NCI-H2227 treated with DMSO at 0.1 percent for 48 hours (cell line): ENCODE measurements around the gene DCUN1D2.
"Not testable (repeated sequence)": the region's sequence is repeated elsewhere in the genome, so short reads cannot be mapped to it uniquely, and the experiment has no call there.

Source experiments
- DNase-seq: peaks from one replicate; lab custom pipeline; 2025; lab: John Stamatoyannopoulos, UW

DCUN1D2 gene

DNA sequence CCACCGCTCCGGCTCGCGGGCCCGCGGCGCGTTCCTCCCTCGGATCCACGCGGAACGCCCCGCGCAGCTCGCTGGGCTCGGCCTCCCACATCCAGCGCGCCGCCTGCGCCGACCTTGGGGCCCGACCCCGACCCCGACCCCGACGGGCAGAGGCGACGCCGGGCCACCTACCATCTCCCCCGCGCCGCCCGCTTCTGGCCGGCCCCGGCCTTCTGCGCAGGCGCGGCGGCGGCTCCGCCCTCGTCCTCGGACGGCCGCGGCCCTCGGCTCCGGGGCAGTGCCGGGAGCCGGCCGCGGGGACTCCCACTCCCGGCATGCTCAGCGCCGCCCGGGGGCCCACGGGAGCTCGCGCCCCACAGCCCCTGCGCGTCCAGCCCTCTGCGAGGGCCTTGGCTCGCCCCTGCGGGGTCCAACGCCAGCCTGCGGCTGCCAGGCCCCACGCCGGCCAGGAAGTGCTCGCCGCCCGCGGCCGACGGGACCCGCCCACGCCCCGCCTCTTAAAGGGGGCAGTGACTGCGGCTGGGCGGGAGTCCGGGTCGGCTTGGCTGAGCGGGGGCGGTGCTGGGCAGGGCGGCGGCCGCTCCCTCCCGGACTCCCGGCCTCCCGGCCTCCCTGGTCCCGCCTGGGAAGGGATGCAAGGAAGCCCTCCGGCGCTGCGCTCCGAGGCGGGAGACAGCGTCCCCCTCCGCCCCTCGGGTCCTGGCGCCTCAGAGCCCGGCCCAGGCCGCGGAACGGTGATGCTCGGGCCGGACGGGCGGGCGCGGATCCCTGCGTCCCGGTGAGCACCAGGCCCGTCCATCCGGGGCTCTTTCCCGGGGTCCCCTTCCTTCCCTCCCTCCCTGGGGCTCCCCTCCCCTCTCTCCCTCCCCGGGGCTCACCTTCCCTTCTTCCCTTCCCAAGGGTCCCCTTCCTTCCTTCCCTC lies at the start of gene DCUN1D2:
Gene DCUN1D2 (minus strand): TSS at position 216 of the 922 bp plus-strand sequence. CDS start 42 bp downstream, at position 174.
- DNase-seq: peak; percentile 72

DNA sequence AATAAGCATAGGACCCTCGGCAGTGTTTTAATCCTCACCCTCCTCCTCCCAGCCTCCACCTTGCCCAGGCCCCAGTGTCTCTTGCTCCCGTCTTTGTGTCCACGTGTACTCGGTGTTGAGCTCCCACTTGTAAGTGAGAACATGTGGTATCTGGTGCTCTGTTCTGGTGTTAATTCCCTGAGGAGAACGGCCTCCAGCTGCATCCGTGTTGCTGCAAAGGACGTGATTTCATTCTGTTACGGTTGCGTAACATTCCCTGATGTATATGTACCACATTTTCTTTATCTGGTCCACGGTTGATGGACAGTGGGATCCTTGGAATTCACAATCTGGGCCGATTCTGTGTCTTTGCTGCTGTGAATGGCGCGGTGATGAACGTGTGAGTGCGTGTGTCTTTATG lies 49.3 kb upstream of the DCUN1D2 start:
- no peak for DNase-seq

DNA sequence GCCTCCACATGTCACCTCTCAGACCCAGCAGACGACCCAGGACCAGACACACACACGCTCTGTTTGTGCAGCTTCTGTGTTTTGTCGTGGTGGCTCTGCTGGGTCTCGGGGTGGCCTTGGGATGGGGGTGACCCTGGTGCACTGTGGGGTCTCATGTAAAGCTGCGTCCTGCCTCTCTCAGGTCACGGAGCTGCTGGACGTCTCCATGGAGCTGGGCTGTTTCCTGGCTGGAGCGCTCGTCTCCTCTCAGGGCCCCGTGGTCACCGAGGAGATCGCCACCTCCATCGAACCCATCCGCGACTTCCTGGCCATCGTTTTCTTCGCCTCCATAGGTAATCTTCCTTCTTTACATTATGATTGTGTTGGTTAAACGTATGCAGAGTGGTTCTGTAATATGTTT lies 48.7 kb upstream of the DCUN1D2 start:
- no peak for DNase-seq

DNA sequence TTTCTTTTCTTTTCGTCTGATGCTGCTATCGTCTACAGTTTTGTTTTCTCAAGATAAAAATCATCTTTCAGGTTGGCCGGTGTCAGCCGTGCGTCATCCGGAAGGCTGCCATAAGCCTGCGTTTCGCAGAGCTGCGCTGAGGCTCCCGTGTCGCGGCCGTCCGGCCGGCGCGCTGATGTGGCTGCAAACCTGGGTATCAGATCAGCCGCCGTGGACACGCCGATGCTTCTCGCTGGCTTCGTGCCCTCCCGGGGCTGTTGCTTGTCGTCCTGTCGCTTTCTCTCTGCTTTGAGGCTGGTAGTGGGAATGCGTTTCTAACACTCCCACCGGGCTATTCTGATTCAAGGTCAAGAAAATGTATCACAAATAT lies 48.2 kb upstream of the DCUN1D2 start:
- no peak for DNase-seq

DNA sequence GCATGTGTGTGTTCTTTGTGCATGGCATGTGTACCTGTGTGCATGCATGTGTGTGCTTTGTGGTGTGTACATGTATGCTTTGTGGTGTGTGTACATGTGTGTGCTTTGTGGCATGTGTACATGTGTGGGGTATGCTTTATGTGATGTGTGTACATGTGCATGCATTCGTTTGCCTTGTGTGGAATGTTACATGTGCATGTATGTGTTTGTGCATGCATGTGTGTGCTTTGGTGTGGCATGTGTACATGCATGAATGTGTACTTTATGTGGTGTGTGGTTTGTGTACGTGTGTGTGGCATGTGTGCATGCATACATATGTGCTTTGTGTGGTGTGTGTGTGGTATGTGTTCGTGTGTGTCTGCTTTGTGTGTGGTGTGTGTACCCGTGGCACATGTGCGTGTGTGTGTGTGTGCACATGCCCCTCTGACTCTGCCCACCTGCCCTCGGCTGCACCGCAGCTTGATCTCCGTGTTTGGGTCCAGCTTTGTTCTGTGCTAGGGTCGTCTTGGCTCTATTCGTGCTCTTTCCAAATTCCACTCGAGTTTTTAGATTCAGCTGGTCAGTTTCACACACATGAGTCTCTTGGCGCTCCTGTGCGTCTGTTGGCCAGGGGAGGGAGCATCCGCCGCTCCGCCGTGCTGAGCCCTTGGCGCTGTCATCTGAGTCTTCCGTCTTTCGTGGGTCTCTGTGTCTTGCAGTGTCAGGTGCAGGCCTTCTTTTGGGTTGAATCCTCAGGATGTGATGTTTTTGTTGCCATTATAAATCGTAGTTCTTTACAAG lies 47.6 kb upstream of the DCUN1D2 start:
- no peak for DNase-seq

DNA sequence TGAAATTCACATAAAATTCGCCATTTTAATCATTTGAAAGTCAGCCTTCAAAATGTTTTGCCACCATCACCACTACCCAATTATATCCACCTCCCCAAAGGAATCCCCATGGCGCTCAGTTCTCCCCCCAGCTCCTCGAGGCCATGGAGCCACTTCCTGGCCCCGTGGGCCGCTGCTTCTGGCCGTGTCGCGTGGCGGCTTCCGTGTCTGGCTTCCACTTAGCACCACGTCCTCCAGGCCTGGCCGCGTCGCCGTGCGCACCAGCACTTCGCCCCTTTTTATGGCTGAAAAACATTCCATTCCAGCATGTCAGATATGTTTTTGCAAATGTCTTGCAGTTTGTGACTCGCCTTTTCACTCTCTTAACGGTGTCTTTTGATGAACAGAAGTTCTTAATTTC lies 46.7 kb upstream of the DCUN1D2 start:
- no peak for DNase-seq

DNA sequence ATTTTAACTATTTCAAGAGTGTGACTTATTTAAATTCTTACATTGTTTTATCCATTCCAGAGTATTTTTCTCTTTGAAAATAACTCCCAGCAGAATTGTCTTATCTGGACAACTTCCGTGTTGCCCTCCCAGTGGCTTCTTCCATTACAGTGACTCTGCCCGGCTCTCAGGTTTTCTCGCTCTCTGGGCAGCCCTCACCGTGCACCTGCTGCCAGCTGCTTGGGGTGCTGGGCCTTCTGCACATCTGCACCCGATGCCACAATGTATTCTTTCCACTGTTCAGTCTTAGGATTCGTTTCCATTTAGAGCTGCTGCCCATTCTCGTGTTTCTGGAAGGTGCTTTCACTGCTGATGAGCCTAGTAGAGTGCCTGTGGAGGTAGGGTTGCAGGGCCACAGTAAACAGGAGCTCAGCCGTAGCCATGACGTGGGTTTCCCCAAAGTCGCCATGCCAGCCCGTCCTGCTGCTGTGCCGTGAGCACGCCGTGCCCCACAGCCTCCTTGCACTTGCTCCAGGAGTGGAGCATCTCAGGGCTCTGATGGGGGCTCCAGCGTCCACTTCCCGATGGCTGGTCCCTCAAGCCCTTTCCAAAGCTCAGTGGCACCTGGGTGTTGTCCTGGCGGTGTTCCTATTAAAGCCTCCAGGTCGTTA lies 46.1 kb upstream of the DCUN1D2 start:
- no peak for DNase-seq

DNA sequence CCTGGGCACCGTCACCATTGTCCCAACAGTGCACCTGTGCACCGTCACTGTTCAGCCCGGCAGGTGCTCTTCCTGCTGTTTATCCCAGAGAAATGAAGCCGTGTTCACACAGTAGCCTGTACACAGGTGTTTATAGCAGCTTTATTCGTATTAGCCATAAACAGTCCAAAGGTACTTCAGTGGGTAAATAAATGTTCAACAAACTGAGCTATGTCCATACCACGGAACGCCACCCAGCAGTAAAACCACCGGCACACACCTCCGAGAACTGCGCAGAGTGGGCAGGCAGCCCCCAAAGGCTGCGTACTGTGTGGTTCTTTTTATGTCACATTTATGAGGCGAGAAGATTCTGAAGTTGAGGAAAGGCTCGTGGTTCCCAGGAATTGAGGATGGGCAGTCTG lies 44.9 kb upstream of the DCUN1D2 start:
- DNase-seq: no peak

DNA sequence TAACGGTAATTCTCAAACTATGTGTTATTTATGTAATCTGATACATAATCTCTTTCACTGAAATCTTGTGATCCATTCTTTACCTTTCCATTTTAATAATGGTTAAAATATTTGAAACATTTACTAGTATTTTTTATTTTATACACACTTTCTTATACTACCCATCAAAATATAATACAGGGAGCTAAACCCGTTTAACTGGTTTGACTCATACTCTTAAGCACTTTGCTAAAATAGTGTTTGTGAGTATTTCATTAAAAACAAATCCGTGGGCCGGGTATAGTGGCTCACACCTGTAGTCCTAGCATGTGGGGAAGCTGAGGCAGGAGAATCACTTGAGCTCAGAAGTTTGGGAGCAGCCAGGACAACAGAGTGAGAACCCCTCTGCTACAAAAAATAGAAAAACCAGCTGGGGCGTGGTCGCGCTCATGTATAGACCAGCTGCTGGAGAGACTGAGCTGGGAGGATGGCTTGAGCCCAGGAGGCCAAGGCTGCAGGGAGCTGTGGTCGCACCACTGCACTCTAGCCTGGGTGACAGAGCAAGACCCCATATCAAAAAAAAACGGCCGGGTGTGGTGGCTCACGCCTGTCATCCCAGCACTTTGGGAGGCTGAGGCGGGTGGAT lies 43.8 kb upstream of the DCUN1D2 start:
- no peak for DNase-seq

DNA sequence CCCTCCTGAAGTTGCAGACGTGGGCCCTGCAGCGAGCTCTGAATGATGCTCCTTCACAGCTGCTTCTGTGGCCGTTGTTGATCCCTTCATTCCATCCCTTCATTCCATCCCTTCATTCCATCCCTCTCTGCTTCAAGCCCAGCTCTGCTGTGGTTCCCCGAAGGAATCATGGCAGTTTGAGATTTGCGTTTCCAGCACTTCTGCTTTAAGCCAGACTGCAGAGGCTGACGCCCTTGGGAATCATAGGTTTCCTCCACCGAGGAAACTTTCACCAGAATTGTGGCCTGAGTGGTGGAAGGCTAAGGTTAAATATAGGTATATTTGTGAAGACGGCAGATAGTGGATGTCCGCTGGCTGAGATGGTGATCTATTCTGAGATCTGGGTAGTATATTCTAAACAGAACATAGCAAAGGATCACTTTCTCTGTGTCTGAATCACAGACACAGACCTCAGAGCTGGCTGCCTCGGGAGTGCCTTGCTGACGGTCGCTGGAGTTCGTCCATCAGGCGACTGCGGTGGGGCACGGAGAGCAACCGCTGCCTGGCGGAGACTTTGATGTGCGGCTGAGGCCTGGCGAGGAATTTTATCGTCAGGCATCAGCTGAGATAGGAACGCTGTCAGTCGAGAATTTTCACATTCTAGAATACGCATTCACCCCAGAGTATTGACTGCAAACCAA lies 42.8 kb upstream of the DCUN1D2 start:
- DNase-seq: no peak

DNA sequence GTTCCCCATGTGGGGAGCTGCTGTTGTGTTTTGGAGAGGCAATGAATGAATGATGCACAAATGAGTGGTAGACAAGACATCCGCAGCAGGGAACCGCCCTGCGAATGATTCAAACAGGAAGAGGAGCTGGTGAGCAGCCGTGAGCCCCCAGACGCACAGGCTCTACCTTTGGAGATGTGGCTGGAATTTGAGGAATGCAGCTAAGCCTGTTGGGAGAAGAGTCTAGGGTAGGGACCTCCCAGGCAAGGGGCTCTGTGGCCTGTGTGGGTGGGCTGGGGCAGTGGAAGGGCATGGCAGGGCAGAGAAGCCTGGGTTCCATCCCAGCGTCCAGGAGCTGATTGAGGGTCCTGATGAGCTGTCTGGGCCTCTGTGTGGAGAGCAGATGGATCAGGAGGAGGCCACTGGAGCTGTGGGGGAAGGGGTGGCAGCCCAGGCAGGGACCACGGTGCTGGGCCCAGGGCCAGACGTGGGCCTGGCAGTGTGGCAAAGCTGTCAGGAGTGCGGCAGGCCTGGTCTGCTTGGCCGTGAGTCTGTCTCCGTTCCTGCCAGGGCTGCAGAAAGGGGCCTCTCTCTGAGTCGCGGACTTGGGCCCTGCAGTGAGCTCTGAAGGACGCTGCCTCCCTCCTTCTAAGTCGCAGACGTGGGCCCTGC lies 41.8 kb upstream of the DCUN1D2 start:
- DNase-seq: no peak

DNA sequence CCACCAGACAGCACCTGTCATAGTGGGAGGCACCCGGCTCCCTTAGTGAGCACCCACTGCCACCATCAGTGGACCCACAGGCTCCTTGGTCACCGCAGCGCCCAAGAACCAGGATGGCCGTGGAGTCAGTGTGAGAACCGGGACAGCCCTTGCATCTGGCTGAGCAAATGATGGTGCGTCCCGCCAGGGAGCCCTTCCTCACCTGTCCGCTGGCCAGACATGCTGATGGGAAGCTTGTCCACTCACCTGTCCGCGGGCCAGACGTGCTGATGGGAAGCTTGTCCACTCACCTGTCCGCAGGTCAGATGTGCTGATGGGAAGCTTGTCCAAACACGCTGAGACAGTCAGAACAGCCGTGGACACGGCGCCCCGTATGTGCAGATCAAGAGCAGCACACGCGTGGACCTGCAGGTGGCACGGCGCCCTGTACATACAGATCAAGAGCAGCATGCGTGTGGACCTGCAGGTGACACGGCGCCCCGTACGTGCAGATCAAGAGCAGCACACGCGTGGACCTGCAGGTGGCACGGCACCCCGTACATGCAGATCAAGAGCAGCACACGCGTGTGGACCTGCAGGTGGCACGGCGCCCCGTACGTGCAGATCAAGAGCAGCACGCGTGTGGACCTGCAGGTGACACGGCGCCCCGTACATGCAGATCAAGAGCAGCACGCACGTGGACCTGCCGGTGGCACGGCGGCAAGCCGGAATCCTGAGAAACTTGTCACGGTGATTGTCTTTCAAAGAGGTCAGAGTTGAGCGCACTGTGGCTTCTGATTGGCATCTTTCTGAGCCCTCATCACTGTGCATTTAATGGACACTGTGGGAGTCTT lies 40.7 kb upstream of the DCUN1D2 start:
- DNase-seq: no peak

DNA sequence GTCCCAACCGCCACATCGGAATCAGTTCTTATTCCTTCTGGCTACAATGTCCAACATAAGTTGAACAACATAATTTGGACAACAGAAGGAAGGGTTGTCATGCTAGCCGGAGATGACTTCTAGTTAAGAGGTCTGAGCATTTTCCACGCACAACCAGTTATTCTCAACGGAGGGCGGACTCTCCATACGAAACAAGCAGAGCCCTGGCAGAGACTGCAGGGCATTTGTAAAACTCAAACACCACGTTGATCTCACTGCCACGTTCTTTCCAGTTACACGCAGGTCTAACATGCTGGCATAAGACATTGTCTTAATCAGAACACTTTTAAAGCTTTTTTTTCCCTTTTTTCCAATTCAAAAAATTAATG lies 38.3 kb upstream of the DCUN1D2 start:
- no peak for DNase-seq

DNA sequence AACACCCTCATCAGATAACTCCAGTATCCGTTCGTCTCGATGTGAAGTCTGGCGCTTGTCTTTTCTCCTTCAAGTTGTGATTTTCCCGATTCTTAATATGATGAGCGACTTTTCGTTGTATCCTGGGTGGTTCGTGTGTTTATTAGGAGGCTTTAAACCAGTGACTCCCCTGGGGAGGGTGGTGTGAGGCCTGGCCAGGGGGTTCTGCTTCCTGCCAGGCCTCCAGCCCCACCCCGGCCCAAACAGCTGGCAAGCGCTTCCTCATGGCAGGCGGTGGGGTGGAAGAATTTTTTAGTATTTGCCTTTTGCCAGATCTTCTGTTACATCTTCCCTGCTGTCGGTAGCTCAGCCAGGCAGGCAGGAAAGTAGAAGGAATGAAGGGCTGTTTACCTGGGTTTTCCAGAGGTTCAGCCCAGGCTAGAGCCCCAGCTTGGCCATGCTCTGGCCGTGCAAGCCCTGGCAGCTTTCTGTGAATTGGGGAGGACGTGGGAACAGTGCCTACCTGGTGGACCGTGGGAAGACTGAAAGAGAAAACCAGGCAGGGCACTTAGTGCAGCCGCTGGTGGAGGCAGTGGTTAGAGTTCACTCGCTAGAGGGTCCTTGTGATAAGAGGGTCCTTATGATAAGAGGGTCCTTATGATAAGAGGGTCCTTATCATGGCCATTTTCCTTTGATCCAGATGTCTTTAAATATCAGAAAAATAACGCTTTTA lies 37.7 kb upstream of the DCUN1D2 start:
- no peak for DNase-seq

DNA sequence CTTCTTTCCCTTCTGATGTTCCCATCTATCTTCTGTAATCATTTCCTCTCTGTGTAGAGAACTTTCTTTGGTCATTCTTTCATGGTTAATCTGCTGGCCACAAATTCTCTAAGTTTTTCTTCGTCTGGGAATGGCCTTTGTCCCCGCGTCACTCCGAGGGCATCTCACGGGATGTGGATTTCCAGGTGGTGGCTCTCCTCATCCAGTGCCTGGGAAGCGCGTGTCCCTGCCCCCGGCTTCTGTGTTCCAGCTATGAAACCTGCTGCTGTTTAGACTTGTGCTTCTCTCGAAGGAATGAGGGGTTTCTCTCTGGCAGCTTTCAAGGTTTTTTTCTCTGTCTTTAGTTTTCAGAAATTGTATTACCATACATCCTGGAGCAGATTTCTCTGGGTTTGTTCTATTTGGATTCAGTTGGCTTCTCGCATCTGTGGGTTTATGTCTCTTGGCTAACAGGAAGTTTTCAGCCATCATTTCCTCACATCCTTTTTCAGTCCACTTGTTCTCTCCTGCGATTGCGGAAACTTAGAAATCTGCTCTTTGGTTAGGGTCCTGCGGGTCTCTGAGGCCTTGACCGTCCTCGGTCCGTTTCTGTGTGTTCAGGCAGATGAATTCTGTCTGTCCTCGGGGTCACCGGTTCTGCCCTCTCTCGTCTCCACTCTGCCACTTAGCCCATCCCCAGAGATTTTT lies 36.9 kb upstream of the DCUN1D2 start:
- no peak for DNase-seq

DNA sequence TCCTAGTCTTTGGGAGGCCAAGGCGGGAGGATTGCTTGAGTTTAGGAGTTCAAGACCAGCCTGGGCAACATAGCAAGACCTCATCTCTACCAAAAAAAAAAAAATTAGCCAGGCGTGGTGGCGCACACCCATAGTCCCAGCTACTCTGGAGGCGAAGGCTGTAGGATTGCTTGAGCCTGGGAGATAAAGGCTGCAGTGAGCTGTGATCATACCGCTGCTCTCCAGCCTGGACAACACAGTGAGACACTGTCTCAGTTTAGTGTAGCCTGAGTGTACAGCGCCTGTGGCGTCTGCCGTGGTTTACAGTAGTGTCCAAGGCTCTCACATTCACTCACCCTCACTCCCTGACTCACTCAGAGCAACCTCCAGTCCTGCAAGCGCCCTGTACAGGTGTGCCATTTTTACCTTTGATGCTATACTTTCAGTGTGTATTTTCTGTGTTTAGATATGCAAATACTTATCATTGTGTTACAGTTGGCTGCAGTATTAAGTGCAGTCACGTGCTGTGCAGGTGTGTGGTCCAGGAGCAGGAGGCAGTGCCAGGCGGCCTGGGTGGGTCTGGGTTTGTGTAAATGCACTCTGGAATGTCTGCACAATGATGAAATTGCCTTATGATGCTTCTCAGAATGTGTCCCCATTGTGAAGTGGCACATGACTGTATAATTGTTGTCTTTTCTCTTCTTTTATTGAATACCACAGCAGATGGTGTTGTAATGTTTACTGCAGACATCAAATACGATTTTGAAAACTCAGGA lies 36.1 kb upstream of the DCUN1D2 start:
- no peak for DNase-seq

DNA sequence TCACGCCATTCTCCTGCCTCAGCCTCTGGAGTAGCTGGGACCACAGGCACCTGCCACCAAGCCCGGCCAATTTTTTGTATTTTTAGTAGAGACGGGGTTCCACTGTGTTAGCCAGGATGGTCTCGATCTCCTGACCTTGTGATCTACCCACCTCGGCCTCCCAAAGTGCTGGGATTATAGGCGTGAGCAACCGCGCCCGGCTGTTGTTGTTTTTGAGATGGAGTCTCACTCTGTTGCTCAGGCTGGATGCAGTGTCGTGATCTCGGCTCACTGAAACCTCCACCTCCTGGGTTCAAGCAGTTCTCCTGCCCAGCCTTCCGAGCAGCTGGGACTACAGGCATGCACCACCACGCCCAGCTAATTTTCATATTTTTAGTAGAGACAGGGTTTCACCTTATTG lies 31.9 kb upstream of the DCUN1D2 start:
- not testable (repeated sequence) for DNase-seq

DNA sequence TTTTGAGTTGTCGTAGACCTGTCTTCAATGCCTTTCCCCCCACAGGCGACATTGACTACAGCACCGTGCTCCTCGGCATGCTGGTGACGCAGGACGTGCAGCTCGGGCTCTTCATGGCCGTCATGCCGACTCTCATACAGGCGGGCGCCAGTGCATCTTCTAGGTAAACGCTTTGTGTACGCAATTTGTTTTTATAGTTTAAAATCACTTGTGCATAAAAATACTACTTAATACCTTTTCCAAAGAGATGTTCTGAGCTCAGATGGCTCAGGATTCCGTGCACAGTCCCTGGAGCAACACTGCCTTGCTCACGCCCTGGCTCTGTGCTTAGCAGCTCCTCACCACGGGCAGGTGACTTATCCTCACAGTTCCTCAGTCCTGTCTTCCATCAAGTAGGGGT lies 30.1 kb upstream of the DCUN1D2 start:
- no peak for DNase-seq
